ENCODE data around the gene EFS.
"Not testable (repeated sequence)": the region's sequence is repeated elsewhere in the genome, so short reads cannot be mapped to it uniquely, and the experiment has no call there.

EFS gene

GRCh38 chr14:23387916-23388882 is 23.2 kb upstream of the EFS start:
- no peak for FAIRE-seq

GRCh38 chr14:23386999-23387398 is 22.0 kb upstream of the EFS start:
- DNase-seq (ENCODE audit: insufficient read length, low spot score) (no peak), FAIRE-seq (no peak)
- TF ChIP-seq CTCF (IDR thresholded peaks at IDR 0.05; ENCODE audit: insufficient read depth, missing control alignments), result no peak

More at GRCh38 chr14:23387916-23388882, 23.2 kb upstream of the EFS start:
- no peak for DNase-seq (ENCODE audit: insufficient read length, low spot score)
- no peak for TF ChIP-seq CTCF (IDR thresholded peaks at IDR 0.05; ENCODE audit: insufficient read depth, missing control alignments)

DNA sequence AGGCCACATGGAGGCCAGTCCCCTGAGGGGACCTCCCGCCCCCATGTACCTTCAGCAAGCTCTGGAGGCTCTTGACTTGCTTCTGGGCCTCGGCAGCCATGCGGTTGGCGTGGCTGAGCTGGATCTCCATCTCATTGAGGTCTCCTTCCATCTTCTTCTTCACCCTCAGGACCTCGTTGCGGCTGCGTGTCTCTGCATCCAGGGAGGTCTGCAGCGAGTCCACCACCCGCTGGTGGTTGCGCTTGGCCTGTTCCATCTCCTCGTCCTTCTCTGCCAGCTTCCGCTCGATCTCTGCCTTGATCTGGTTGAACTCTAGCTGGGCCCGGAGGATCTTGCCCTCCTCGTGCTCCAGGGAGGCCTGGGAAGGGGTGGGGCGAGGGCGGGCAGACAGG is 21.3 kb upstream of the EFS start:
- not testable (repeated sequence) for FAIRE-seq; DNase-seq (ENCODE audit: insufficient read length, low spot score)

DNA sequence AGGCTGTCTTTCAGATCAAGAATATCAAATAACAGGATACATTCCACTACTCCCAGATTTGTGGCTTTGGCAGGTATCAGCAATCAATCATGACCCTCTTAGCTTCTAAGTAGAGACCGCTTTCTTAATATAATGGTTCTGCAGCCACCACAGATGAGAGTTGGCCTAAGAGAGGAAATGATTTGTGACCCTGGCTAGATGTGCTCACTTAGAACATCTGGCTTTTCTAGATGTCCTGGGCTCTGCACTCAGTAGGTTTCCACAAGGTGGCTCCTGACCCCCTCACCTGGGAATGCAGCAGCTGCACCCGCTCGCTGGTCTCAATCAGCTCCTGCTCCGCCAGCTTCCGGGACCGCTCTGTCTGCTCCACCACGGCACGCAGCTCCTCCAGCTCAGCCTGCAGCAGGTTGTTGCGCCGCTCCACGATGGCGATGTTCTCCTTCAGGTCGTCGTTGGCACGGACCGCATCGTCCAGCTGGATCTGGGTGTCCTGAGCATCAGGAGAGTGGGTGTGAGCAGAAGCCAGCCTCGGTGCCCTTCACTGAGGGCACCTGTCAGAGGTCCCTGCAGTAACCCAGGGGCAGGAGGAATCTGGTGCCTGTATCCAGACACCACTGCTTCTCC is 20.8 kb upstream of the EFS start:
- no peak for TF ChIP-seq CTCF (IDR thresholded peaks at IDR 0.05; ENCODE audit: insufficient read depth, missing control alignments)
- DNase-seq (ENCODE audit: insufficient read length, low spot score), result no peak
- no peak for FAIRE-seq

DNA sequence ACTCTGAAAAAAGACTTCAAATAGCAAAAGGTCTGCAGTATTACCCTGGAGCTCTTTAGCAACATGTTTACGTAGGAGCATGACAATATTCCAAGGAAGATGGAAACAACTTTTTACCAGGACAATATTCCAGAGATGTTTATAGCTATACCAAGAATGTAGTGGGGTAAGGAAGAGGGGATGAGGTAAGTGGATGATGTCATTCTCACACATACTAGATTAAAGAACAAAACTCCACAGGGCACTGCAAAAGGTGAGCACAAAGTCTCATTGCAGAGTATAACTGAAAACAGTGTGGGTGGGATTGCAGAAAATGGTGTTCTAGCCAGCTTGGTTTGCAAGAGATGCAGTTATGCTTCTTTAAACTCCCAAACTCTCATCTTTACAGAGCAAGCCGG is 20.3 kb upstream of the EFS start:
- no peak for FAIRE-seq
- DNase-seq (ENCODE audit: insufficient read length, low spot score), result no peak
- TF ChIP-seq CTCF (IDR thresholded peaks at IDR 0.05; ENCODE audit: insufficient read depth, missing control alignments), result no peak

GRCh38 chr14:23384364-23385080 is 19.6 kb upstream of the EFS start:
- no peak for DNase-seq (ENCODE audit: insufficient read length, low spot score)
- FAIRE-seq, result no peak
- TF ChIP-seq CTCF (IDR thresholded peaks at IDR 0.05; ENCODE audit: insufficient read depth, missing control alignments), result no peak

- no peak for DNase-seq (ENCODE audit: insufficient read length, low spot score)
- no peak for FAIRE-seq
- TF ChIP-seq CTCF (IDR thresholded peaks at IDR 0.05; ENCODE audit: insufficient read depth, missing control alignments), result no peak
Observed at GRCh38 chr14:23382731-23383440, 17.9 kb upstream of the EFS start.

All from D721Med (cell line).